ENCODE data around the gene TMC1.
"Not testable (repeated sequence)": the region's sequence is repeated elsewhere in the genome, so short reads cannot be mapped to it uniquely, and the experiment has no call there.

Gene TMC1

GRCh38 chr9:72521416-72521815 is at the start of gene TMC1:
Gene TMC1, plus strand, starts transcription at chr9:72521608. Its CDS starts 127,041 bp downstream, at chr9:72648649.
- not testable (repeated sequence) for DNase-seq (ENCODE audit: low spot score)

- DNase-seq (ENCODE audit: low spot score) = no peak
These were observed 47.7 kb upstream of the TMC1 start for GRCh38 chr9:72473474-72474261.

- DNase-seq (ENCODE audit: low spot score) = no peak
These were observed 46.7 kb upstream of the TMC1 start for GRCh38 chr9:72474676-72475075.

GRCh38 chr9:72476100-72476499 is 45.3 kb upstream of the TMC1 start:
- DNase-seq (ENCODE audit: low spot score) = no peak

- no peak for DNase-seq (ENCODE audit: low spot score)
These were observed 44.6 kb upstream of the TMC1 start for GRCh38 chr9:72476617-72477437.

- DNase-seq (ENCODE audit: low spot score) = no peak
These were observed 43.4 kb upstream of the TMC1 start for GRCh38 chr9:72477930-72478518.

- DNase-seq (ENCODE audit: low spot score) = no peak
These were observed 42.4 kb upstream of the TMC1 start for GRCh38 chr9:72478966-72479365.

GRCh38 chr9:72480261-72480660 is 41.1 kb upstream of the TMC1 start:
- DNase-seq (ENCODE audit: low spot score) = not testable (repeated sequence)

- no peak for DNase-seq (ENCODE audit: low spot score)
These were observed 40.5 kb upstream of the TMC1 start for GRCh38 chr9:72480921-72481320.

GRCh38 chr9:72485821-72486593 is 35.4 kb upstream of the TMC1 start:
- no peak for DNase-seq (ENCODE audit: low spot score)

- DNase-seq (ENCODE audit: low spot score) = no peak
These were observed 34.8 kb upstream of the TMC1 start for GRCh38 chr9:72486594-72486955.

- not testable (repeated sequence) for DNase-seq (ENCODE audit: low spot score)
These were observed 33.7 kb upstream of the TMC1 start for GRCh38 chr9:72487665-72488064.

GRCh38 chr9:72489986-72490385 is 31.4 kb upstream of the TMC1 start:
- no peak for DNase-seq (ENCODE audit: low spot score)

- DNase-seq (ENCODE audit: low spot score) = no peak
These were observed 30.2 kb upstream of the TMC1 start for GRCh38 chr9:72491242-72491641.

GRCh38 chr9:72494051-72494450 is 27.4 kb upstream of the TMC1 start:
- no peak for DNase-seq (ENCODE audit: low spot score)

GRCh38 chr9:72497447-72498046 is 23.9 kb upstream of the TMC1 start:
- DNase-seq (ENCODE audit: low spot score) = no peak

- DNase-seq (ENCODE audit: low spot score) = no peak
These were observed 14.8 kb upstream of the TMC1 start for GRCh38 chr9:72506615-72507014.

- no peak for DNase-seq (ENCODE audit: low spot score)
These were observed 12.4 kb upstream of the TMC1 start for GRCh38 chr9:72509053-72509452.

- DNase-seq (ENCODE audit: low spot score) = no peak
These were observed 11.8 kb upstream of the TMC1 start for GRCh38 chr9:72509635-72510034.

GRCh38 chr9:72521011-72521410 is 397 bp upstream of the TMC1 start:
- DNase-seq (ENCODE audit: low spot score) = not testable (repeated sequence)

GRCh38 chr9:72524820-72525540 is 3.6 kb downstream of the TMC1 start:
- DNase-seq (ENCODE audit: low spot score) = no peak
